Measurements from ENCODE around the gene S100A13.

DNA sequence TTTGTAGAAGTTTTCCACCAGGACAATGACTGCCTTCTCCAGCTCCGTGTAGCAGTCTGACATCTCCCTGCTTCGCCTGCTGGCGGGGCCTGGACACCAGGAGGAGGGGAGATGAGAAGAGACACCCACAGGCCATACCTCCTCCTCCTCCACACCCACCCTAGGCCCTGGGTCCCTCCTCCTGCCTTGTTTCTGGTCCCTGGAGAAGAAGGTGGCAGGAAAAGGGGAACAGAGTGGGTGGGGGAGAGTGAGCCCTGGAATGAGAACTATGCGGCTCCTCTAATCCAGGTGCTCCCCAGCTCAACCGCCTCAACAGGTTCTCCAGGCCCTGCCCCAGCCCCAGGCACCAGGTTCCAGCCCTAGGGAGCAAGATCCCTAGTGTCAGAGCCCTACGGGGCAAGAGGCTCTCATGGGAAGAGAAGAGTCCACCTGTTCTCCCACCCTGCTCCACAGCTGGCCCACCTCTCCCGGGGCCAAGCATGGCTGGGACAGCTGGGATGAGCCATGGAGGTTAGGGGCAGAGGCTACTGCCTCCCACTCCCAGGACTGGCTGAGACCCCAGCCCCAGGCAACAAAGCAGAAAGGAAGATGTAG lies 19.1 kb downstream of the S100A13 start:
- TF ChIP-seq TAF1 (IDR thresholded peaks at IDR 0.05; ENCODE audit: borderline replicate concordance, low read depth, low read length) (no peak), NFXL1 (IDR thresholded peaks at IDR 0.05; ENCODE audit: borderline replicate concordance) (no peak), CEBPB (IDR thresholded peaks at IDR 0.05; ENCODE audit: borderline replicate concordance in 1 of 2, low read depth in 2 of 2, low read length in 2 of 2) (no peak), HDAC6 (IDR thresholded peaks at IDR 0.05; ENCODE audit: unreplicated experiment) (no peak), TCF7 (IDR thresholded peaks at IDR 0.05; ENCODE audit: borderline replicate concordance) (no peak)
- TF ChIP-seq, protein P1, sequence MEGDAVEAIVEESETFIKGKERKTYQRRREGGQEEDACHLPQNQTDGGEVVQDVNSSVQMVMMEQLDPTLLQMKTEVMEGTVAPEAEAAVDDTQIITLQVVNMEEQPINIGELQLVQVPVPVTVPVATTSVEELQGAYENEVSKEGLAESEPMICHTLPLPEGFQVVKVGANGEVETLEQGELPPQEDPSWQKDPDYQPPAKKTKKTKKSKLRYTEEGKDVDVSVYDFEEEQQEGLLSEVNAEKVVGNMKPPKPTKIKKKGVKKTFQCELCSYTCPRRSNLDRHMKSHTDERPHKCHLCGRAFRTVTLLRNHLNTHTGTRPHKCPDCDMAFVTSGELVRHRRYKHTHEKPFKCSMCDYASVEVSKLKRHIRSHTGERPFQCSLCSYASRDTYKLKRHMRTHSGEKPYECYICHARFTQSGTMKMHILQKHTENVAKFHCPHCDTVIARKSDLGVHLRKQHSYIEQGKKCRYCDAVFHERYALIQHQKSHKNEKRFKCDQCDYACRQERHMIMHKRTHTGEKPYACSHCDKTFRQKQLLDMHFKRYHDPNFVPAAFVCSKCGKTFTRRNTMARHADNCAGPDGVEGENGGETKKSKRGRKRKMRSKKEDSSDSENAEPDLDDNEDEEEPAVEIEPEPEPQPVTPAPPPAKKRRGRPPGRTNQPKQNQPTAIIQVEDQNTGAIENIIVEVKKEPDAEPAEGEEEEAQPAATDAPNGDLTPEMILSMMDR (IDR thresholded peaks at IDR 0.05 in 2 of 3, conservative IDR thresholded peaks at IDR 0.05 in 1 of 3; ENCODE audit: control insufficient read depth in 2 of 3, extremely low read depth in 1 of 3, insufficient read depth in 1 of 3, low read depth in 3 of 3, low read length in 3 of 3), result no peak
